ENCODE results near the gene LRRC25.

The LRRC25 gene

GRCh38 chr19:18432275-18433014, 35.0 kb upstream of the LRRC25 start:
- TF ChIP-seq MYC (IDR thresholded peaks at IDR 0.05; ENCODE audit: low read depth, low read length) (no peak), MAX (IDR thresholded peaks at IDR 0.05; ENCODE audit: low read depth, low read length) (no peak), POLR2A (IDR thresholded peaks at IDR 0.05; ENCODE audit: extremely low read depth, insufficient read length) (no peak)
- TF ChIP-seq, protein P1, sequence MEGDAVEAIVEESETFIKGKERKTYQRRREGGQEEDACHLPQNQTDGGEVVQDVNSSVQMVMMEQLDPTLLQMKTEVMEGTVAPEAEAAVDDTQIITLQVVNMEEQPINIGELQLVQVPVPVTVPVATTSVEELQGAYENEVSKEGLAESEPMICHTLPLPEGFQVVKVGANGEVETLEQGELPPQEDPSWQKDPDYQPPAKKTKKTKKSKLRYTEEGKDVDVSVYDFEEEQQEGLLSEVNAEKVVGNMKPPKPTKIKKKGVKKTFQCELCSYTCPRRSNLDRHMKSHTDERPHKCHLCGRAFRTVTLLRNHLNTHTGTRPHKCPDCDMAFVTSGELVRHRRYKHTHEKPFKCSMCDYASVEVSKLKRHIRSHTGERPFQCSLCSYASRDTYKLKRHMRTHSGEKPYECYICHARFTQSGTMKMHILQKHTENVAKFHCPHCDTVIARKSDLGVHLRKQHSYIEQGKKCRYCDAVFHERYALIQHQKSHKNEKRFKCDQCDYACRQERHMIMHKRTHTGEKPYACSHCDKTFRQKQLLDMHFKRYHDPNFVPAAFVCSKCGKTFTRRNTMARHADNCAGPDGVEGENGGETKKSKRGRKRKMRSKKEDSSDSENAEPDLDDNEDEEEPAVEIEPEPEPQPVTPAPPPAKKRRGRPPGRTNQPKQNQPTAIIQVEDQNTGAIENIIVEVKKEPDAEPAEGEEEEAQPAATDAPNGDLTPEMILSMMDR (IDR thresholded peaks at IDR 0.05; ENCODE audit: low read depth, low read length), result no peak
- DNase-seq (ENCODE audit: low read depth), result no peak
- no peak overlapping the region for H3K4me3 ChIP-seq (ENCODE audit: low read depth, low read length)

GRCh38 chr19:18431351-18432197, 34.2 kb upstream of the LRRC25 start:
- DNase-seq (ENCODE audit: low read depth), result peak; percentile 6
- TF ChIP-seq MYC (IDR thresholded peaks at IDR 0.05; ENCODE audit: low read depth, low read length) (no peak), MAX (IDR thresholded peaks at IDR 0.05; ENCODE audit: low read depth, low read length) (no peak), POLR2A (IDR thresholded peaks at IDR 0.05; ENCODE audit: extremely low read depth, insufficient read length) (no peak)
- TF ChIP-seq, protein P1 (IDR thresholded peaks at IDR 0.05; ENCODE audit: low read depth, low read length), result no peak
- no peak overlapping the region for H3K4me3 ChIP-seq (ENCODE audit: low read depth, low read length)

DNA sequence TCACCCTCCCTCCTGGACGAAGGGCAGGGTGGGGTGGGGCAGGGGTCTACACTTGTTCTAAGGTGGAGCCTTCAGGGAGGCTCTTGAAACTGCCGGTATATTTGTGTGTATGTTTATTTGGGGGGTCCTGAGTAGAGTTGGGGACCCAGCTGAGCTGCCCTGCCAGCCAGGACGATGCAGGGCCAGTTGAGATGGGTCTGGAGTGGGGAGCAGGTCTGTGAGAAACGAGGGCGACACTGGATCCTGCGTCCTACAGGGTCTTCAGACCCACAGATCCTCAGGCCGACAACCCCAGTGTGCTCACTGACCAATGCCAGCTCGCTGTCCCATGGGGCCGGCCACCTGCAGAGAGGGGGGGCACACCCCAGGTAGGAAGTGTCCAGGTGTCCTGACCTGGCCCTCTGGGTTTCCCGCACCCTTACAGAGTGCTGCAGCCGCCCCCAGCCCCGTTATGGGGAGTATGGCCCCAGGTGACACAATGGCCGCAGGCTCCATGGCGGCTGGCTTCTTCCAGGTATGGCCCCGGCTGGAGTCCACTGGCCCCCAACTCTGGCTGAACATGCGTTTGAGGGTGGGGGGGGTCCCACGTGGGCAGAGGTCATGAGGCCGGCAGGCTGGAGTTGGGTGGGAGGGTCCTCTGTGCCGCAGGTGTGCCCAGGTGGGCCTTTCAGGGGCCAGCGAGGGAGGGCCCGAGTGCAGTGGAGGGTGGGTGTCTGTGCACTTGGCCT, 33.2 kb upstream of the LRRC25 start:
- no peak for TF ChIP-seq MYC (IDR thresholded peaks at IDR 0.05; ENCODE audit: low read depth, low read length)
- TF ChIP-seq, protein P1 (IDR thresholded peaks at IDR 0.05; ENCODE audit: low read depth, low read length), result no peak
- no peak overlapping the region for H3K4me3 ChIP-seq (ENCODE audit: low read depth, low read length)
- DNase-seq (ENCODE audit: low read depth), result no peak

DNA sequence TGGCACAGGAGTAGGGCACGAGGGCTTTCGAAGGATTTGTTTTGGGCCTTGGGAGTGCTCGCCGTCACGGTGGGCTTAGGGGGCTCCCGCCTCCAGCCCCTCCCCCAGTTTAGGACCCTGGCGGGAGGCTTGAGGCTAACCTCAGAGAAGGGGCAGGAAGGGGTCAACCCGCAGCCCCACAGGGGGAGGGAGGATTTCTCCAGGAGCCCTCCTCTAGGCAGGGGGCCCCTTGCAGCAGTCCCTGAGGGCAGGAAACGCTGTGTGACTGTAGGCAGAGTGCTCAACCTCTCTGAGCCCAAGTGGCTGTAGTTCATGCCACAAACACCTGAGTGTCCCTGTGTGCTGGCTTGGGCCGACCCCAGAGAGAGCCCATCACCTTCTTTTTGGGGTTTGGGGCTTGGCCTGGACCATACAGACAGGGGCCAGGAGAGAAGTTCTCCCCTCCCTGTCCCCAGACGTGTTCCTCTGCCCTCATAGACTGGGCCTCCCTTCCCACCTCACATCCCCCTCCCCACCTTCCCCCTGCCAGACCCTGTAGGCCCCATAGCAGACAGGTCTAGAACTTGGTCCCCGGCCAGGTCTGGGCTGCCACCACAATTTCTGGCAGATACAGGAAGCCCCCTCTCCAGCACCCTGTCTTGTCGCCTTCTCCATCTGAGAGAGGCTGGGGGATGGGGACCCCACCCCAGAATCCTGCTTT, 32.4 kb upstream of the LRRC25 start:
- TF ChIP-seq POLR2A (IDR thresholded peaks at IDR 0.05; ENCODE audit: extremely low read depth, insufficient read length), result no peak
- TF ChIP-seq, protein P1 (IDR thresholded peaks at IDR 0.05; ENCODE audit: low read depth, low read length), result no peak
- TF ChIP-seq MAX (IDR thresholded peaks at IDR 0.05; ENCODE audit: low read depth, low read length), result no peak
- TF ChIP-seq MYC (IDR thresholded peaks at IDR 0.05; ENCODE audit: low read depth, low read length), result no peak
- DNase-seq (ENCODE audit: low read depth), result peak; percentile 71
- H3K4me3 ChIP-seq (ENCODE audit: low read depth, low read length), result peak overlapping the region; percentile 12

DNA sequence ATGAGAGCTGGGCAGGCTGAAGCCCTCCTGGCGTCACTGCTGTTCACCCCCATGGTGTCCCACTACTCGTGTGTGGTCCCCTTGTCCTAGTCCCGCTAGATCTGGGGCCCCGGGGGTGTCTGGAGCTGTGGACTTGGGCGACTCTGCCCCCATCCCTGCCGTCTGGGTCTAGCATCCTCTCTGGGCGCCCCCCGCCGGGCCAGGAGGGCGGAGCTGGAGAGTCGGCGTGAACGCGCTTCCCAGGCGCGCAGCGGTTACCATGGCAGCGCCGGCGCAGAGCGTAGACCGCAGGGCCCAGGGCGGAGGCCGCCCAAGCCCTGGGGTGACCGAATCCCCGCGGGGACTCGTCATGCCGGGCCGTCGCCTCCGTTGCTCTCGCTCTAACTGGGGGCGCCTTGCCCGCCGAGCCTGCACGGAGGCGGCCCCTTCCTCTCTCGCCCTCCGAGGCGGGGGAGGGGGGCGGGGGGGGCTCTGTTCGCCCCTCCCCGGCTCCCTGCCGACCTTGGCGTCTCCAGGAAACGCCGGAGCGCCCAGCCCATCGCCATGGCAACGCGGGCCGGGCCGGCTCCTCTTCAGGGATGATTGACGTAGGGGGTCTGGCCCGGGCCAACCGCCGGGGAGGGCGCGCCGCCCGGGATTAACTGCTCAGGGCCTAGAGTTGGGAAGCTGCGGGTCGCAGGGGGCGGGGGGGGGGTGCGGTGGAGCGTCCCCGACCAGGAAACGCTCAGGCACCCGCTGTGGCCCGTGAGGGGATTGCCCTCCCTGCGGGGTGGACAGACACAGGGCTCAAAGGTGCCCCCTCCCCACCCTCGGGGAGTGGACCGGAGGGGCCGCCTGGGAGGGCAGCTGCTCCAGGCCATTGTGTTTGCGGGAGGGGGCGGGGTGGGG, 31.6 kb upstream of the LRRC25 start:
- DNase-seq (ENCODE audit: low read depth), result peak; percentile 95
- peak overlapping the region; percentile 12 for H3K4me3 ChIP-seq (ENCODE audit: low read depth, low read length)
- TF ChIP-seq MAX (IDR thresholded peaks at IDR 0.05; ENCODE audit: low read depth, low read length) (no peak), MYC (IDR thresholded peaks at IDR 0.05; ENCODE audit: low read depth, low read length) (no peak), POLR2A (IDR thresholded peaks at IDR 0.05; ENCODE audit: extremely low read depth, insufficient read length) (no peak)
- TF ChIP-seq, protein P1 (IDR thresholded peaks at IDR 0.05; ENCODE audit: low read depth, low read length), result no peak
